T-helper 1 cell treated with Interleukin-12 subunit alpha and Interleukin-12 subunit beta and Interleukin-4 antibody, amounts not matched to agents 30 μg/mL and 1 μg/mL, for 36 hours (primary cell): ENCODE measurements around the gene BABAM2.

Source experiments
- H3K27ac Mint-ChIP-seq: one replicate; pipeline ENCODE4 v1.8.0; 2021; ENCODE audit warnings: mild to moderate bottlenecking, mixed read lengths
- H3K27me3 Mint-ChIP-seq: one replicate; pipeline ENCODE4 v1.8.0; 2021; ENCODE audit warnings: low read depth, mixed read lengths
- H3K36me3 Mint-ChIP-seq: one replicate; pipeline ENCODE4 v1.8.0; 2021; ENCODE audit warnings: low read depth, mixed read lengths
- H3K4me1 Mint-ChIP-seq: one replicate; pipeline ENCODE4 v1.8.0; 2021; ENCODE audit warnings: low read depth, mixed read lengths
- H3K4me3 Mint-ChIP-seq: one replicate; pipeline ENCODE4 v1.8.0; 2021; ENCODE audit warnings: mild to moderate bottlenecking, moderate library complexity, mixed read lengths
- H3K9me3 Mint-ChIP-seq: one replicate; pipeline ENCODE4 v1.8.0; 2021; ENCODE audit warnings: mixed read lengths

BABAM2 gene

DNA sequence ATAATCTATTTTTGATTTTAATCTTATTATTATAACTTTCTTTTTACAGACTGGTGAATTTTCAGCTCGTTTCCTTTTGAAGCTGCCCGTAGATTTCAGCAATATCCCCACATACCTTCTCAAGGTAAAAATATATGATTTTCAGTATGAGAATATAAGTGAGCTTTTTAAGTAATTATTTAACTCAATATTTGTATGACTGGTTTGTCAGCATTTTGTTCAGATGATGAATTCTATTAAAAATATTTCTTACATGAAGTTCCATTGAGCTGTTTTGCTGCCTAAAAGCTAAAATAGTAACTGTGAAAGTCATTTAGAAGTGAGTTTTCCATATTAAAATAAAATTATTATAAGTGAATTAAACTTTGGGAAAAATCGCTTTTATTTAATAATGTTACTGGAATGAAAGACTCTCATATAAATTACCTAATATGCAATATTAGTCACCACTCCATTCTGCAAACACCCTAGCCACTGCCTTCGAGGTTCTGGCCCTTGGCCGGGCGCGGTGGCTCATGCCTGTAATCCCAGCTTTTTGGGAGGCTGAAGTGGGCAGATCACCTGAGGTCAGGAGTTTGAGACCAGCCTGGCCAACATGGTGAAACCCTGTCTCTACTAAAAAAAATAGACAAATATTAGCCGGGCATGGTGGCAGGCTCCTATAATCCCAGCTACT, 155.3 kb downstream of the BABAM2 start:
- Mint-ChIP-seq H3K9me3 (no peaks in the 10 kb centered on the region), H3K36me3 (peaks cover 7% of the 10 kb centered on the region), H3K27ac (no peak overlapping the region), H3K27me3 (no peaks in the 10 kb centered on the region), H3K4me3 (no peak overlapping the region), H3K4me1 (peaks cover 13% of the 10 kb centered on the region)

DNA sequence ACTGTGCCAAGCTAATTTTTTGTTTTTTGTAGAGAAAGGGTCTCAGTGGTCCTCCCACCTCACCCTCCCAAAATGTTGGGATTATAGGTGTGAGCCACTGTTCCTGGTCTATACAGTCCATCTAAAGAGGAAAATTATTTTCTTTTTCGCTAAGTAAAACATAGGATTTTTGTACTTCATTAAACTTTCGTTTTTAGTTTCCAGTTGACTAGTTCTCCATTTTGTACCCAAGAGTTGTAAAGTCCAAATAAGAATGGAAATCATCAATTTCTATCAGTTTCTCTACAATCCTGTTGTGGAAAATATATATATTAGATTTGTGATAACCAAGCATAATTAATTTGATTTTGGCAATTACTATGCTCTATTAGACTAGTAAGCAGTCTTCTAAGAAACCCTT, 156.4 kb downstream of the BABAM2 start:
- peaks cover 13% of the 10 kb centered on the region for H3K4me1 Mint-ChIP-seq
- H3K36me3 Mint-ChIP-seq, result peaks cover 9% of the 10 kb centered on the region
- H3K9me3 Mint-ChIP-seq, result no peaks in the 10 kb centered on the region
- no peaks in the 10 kb centered on the region for H3K27me3 Mint-ChIP-seq
- no peak overlapping the region for H3K27ac Mint-ChIP-seq
- no peak overlapping the region for H3K4me3 Mint-ChIP-seq

DNA sequence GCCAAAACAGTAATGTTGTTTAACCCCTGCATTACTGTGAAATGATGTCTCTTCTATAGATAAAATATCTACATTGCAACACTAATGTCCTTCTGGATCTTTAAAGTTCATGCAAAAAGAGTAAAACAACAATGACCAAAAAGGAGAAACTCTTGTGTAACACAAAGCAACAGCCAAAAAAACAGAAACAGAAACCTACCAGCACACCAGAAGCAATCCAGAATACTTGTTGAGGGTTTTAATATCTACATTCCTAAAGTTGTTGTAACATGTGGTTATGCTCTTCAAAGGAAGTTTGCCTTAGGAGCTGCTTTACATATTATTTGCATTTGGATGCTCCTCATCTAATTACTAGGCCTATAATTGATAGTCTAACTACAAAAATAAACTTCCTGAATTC, 157.2 kb downstream of the BABAM2 start:
- Mint-ChIP-seq H3K27me3 (no peaks in the 10 kb centered on the region), H3K4me1 (peaks cover 13% of the 10 kb centered on the region), H3K9me3 (no peaks in the 10 kb centered on the region), H3K36me3 (peaks cover 9% of the 10 kb centered on the region), H3K4me3 (no peak overlapping the region), H3K27ac (no peak overlapping the region)

DNA sequence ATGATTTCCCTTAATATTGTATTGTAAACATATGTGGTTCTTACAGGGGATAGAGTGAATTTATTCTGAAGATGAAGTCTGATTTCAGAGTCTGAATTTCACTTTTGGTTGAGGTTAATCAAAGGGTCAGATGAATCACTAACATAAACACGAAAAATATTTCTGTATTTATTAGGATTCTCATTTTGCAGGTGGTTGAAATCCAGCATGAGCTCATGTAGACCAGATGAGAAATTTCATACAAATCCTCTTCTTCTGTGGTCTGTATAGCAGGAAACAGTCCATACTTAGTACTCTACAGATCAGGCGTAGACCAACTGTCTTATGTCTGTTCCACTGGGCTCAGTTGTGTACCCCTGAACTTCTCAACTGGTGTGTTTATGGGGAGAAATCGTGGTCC, 157.8 kb downstream of the BABAM2 start:
- H3K27ac Mint-ChIP-seq, result no peak overlapping the region
- peaks cover 9% of the 10 kb centered on the region for H3K36me3 Mint-ChIP-seq
- H3K9me3 Mint-ChIP-seq, result no peaks in the 10 kb centered on the region
- no peak overlapping the region for H3K4me3 Mint-ChIP-seq
- H3K27me3 Mint-ChIP-seq, result no peaks in the 10 kb centered on the region
- peaks cover 13% of the 10 kb centered on the region for H3K4me1 Mint-ChIP-seq

DNA sequence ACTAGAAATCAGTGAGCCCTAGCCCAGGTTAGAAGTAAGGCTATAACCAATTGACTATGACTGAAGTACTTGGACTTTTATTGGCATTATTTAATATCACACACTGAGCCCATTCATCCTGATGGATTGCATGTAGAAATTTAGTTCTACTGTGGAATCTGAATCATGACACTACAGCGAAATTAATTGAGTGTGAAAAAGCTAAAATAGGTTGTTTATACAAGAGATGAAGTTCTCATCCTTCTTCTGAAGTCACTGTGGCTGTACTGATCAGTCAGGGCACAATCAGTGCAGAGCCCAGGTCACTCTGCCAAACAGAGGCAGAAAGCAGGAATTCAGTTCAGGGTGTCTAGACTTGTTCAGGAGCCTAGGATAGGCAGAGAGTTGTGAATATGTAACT, 158.9 kb downstream of the BABAM2 start:
- Mint-ChIP-seq H3K9me3 (no peaks in the 10 kb centered on the region), H3K36me3 (peaks cover 11% of the 10 kb centered on the region), H3K4me3 (no peak overlapping the region), H3K4me1 (peaks cover 13% of the 10 kb centered on the region), H3K27ac (no peak overlapping the region), H3K27me3 (no peaks in the 10 kb centered on the region)

DNA sequence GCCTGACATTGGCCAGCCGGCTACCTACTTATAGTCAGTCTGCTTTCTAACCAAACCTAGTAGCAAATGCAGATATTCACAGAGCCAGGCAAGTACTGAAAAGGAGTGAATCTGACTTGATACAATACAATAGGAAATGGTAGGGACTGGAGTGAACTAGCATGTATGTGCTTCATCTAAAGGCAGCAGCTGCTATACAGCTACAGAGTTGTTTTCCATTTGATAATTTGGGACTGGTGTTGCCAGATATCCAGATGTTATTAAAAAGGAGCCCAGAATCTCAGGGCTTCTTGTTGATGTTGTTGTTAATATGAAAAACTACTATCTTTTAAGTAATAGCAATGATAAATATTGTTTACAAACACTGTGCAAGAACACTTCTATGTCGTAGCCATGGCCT, 159.4 kb downstream of the BABAM2 start:
- Mint-ChIP-seq H3K36me3 (peaks cover 13% of the 10 kb centered on the region), H3K9me3 (no peaks in the 10 kb centered on the region), H3K27me3 (no peaks in the 10 kb centered on the region), H3K4me1 (peaks cover 16% of the 10 kb centered on the region), H3K4me3 (no peak overlapping the region), H3K27ac (no peak overlapping the region)

DNA sequence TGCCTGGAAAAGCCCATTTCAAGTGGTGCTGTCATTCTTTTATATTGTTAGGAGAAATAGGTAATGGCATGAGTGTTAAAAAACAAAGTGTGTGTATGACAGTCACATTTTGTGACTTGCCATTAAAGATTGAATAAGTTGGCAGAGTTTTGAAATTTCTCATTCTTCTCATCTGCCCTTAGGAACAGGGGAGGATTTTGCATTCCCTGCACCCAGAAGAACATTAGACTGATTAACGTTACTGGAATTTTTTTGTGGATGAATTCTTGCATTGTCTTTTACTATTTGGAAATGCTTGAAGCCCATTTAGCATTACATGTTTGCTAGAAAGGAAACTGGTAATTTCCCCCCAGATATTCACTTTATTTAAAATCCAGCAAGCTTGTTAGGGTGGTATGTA, 162.2 kb downstream of the BABAM2 start:
- no peak overlapping the region for H3K27ac Mint-ChIP-seq
- H3K27me3 Mint-ChIP-seq, result no peaks in the 10 kb centered on the region
- peaks cover 19% of the 10 kb centered on the region for H3K36me3 Mint-ChIP-seq

DNA sequence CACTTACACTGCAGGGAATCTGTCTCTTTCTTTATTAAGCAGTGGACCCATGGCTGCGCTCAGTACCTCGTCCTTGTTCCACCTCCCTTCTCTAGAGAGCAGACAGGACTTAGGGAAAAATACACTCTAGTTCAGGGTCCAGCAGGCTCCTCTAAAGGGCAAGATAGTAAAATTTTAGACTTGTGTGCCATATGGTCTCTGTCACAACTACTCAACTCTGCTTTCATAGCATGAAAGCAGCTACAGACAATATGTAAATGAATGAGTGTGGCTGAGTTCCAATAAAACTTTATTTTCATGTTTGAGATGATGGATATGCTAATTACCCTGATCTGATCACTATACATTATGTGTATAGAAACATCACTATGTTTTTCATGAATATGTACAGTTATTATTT, 163.1 kb downstream of the BABAM2 start:
- no peak overlapping the region for H3K27ac Mint-ChIP-seq
- H3K36me3 Mint-ChIP-seq, result peaks cover 19% of the 10 kb centered on the region
- H3K27me3 Mint-ChIP-seq, result no peaks in the 10 kb centered on the region
- H3K4me3 Mint-ChIP-seq, result no peak overlapping the region
- H3K4me1 Mint-ChIP-seq, result peaks cover 15% of the 10 kb centered on the region
- H3K9me3 Mint-ChIP-seq, result peaks cover 8% of the 10 kb centered on the region

More for the DNA sequence above, 162.2 kb downstream of the BABAM2 start:
- H3K4me1 Mint-ChIP-seq, result peaks cover 22% of the 10 kb centered on the region
- peaks cover 8% of the 10 kb centered on the region for H3K9me3 Mint-ChIP-seq
- H3K4me3 Mint-ChIP-seq, result no peak overlapping the region

DNA sequence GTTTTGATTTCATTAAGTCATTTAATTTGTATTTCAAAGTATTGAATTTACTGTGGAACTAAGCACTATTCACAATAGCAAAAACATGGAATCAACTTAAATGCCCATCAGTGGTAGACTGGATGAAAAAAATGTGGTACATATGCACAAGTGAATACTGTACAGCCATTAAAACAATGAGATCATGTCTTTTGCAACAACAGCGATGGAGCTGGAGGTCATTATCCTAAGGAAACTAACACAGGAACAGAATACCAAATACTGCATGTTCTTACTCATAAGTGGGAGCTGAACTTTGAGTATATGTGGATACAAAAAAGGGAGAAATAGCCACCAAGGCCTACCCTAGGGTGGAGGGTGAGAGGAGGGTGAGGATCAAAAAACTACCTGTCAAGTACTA, 164.4 kb downstream of the BABAM2 start:
- Mint-ChIP-seq H3K27me3 (no peaks in the 10 kb centered on the region), H3K9me3 (peaks cover 8% of the 10 kb centered on the region), H3K36me3 (peaks cover 23% of the 10 kb centered on the region), H3K4me1 (peaks cover 15% of the 10 kb centered on the region), H3K4me3 (no peak overlapping the region), H3K27ac (no peak overlapping the region)

DNA sequence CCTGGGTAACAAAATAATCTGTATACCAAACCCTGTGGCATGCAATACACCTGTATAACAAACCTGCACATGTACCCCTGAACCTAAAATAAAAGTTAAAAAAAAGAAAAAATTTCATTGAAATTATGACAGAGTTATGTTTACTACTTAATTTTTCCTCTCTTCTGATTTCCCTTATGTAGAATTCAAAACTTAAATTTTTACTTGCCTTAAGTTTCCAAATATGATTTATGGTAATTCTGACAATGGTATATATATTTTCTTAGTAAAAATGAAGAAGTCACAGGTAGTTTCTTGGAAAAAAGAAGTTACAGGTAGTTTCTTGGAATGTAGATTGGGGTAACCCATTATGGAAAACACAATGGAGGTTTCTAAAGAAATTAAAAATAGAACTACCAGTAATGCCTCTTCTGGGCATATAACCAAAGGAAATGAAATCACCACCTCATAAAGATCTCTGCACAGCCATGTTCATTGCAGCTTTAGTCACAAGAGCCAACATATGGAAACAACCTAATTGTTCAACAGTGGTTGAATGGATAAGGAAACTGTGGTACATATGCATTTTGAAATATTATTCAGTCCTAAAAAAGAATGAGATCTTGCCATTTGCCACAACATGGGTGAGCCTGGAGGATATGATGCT, 164.9 kb downstream of the BABAM2 start:
- Mint-ChIP-seq H3K36me3 (peaks cover 23% of the 10 kb centered on the region), H3K4me3 (peak overlapping the region; percentile 6), H3K27ac (peak overlapping the region; percentile 76), H3K27me3 (no peaks in the 10 kb centered on the region), H3K9me3 (peaks cover 8% of the 10 kb centered on the region), H3K4me1 (peaks cover 15% of the 10 kb centered on the region)

DNA sequence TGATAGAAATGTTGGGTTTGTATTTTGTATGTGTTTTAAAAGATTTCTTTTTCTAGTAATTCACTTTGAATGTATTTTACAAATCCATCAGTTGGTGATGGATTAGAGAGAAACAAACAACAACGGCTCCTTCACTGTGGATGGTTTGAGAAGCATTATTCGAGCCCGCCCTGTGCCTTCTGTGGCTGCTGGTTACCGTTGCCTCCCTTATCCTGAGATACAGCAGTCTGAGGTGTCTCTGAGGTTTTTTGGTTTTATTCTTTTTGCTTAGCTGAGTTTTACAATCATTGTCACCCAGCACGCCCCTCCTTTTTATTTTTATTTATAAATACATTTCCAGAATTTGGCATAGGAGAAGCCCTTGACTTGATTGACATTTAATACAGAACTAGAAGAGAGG, 168.3 kb downstream of the BABAM2 start:
- Mint-ChIP-seq H3K9me3 (peaks cover 8% of the 10 kb centered on the region), H3K36me3 (peaks cover 19% of the 10 kb centered on the region), H3K4me1 (peaks cover 15% of the 10 kb centered on the region), H3K27ac (no peak overlapping the region), H3K4me3 (no peak overlapping the region), H3K27me3 (no peaks in the 10 kb centered on the region)

DNA sequence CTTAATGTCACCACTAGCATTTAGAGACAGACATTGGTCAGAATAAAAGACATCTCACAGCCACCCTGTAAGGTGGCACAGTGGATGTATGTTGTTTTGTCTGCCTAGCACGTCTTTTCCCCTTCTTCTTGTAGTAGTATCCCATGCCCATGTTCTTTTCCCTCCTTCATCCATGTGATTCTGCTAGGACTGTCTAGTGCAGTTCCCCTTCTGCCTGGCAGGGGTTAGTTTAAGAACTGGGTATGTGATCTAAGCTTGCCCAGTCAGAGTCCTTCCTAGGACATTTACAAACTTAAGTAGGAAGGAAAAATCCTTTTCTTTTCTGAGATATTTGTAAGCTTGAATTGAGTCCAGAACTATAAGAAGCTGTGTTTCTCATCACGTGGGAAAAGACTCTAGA, 172.3 kb downstream of the BABAM2 start:
- Mint-ChIP-seq H3K4me3 (no peak overlapping the region), H3K36me3 (peaks cover 9% of the 10 kb centered on the region), H3K27me3 (no peaks in the 10 kb centered on the region), H3K4me1 (no peaks in the 10 kb centered on the region), H3K9me3 (no peaks in the 10 kb centered on the region), H3K27ac (no peak overlapping the region)

DNA sequence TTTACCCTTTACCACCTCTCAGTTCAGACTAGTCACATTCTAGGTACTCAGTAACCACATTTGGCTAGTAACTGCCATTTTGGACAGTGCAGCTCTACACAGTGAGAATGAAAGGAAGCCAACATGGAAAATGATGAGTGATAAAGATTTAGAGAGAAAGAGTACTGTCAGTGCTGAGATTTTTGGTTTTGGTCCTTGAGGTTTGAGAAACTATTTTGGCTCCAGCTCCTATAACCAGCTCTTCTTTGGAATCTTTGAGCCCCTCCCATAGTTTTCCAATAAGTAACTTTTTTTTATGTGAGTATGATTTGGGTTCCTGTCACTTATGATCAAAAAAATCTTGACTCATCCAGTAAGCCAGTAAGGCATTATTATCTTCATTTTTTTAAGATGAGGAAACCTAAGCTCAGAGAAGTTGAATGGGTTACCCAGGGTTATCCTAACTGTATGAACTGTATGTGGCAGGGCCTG, 173.0 kb downstream of the BABAM2 start:
- H3K27ac Mint-ChIP-seq, result no peak overlapping the region
- no peaks in the 10 kb centered on the region for H3K27me3 Mint-ChIP-seq
- H3K4me1 Mint-ChIP-seq, result no peaks in the 10 kb centered on the region
- no peak overlapping the region for H3K4me3 Mint-ChIP-seq
- peaks cover 9% of the 10 kb centered on the region for H3K36me3 Mint-ChIP-seq
- no peaks in the 10 kb centered on the region for H3K9me3 Mint-ChIP-seq

DNA sequence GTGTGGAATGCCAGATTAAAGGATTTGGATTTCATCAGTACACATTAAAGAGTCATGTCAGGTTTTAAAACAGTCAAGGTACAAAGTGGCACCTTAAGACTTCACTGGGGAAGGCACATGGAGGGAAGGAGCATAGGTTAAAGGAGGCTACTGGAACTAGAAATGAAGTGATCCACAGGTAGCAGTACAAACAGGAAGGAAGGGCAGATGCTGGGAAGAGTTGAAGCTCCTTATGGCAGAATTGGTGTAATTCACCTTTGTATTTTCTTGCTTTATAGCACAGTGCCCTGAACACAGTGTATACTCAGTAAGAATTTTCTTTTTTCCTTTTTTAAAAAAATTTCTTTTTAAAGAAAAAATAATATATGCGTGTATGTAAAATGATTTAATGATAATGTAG, 177.1 kb downstream of the BABAM2 start:
- H3K27me3 Mint-ChIP-seq, result no peaks in the 10 kb centered on the region
- H3K4me3 Mint-ChIP-seq, result no peak overlapping the region
- peaks cover 7% of the 10 kb centered on the region for H3K36me3 Mint-ChIP-seq
- no peak overlapping the region for H3K27ac Mint-ChIP-seq
- H3K9me3 Mint-ChIP-seq, result no peaks in the 10 kb centered on the region
- peaks cover 2% of the 10 kb centered on the region for H3K4me1 Mint-ChIP-seq

DNA sequence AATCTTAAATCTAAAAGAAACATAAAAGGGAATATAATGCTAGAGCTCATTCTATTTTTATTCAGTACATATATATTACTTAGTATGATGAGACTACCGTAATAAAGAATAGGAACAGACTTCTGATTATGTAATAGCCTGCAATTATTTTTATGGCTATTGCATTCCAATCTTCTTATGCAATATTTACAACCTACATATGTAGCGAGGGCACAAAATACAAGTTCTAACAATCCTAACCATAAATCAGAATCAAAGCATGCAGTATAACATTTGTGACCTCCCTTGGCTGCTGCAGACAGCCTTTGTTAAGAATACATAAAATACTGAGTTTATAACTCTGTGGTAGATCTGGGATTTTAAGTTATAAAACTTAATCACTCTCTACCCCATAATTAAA, 177.6 kb downstream of the BABAM2 start:
- Mint-ChIP-seq H3K9me3 (no peaks in the 10 kb centered on the region), H3K27me3 (no peaks in the 10 kb centered on the region), H3K36me3 (peaks cover 7% of the 10 kb centered on the region), H3K27ac (no peak overlapping the region), H3K4me1 (peaks cover 2% of the 10 kb centered on the region), H3K4me3 (no peak overlapping the region)
